Ovary (tissue), 9 donors: Measurements from ENCODE around the gene C10orf53. TPM values are rescaled to one million over a fixed set of nuclear protein-coding genes. Genes with fewer than 3 reads are reported as not detected.

Experiments used
- DNase-seq, 5 donors: peaks; one replicate each; pipeline ENCODE4 v3.0.0-alpha.2; 2019 to 2020
- H3K27ac ChIP-seq, 2 donors: fragments of 200-600 bp; one replicate each; pipeline versions ENCODE4 v1.5.1 to v1.8.0; 2019 to 2022
- H3K27me3 ChIP-seq: fragments of 200-600 bp; one replicate; pipeline ENCODE4 v1.8.0; 2022
- H3K36me3 ChIP-seq: fragments of 200-600 bp; sonication (generic); one replicate; pipeline ENCODE4 v1.5.1; 2019
- H3K4me1 ChIP-seq: one replicate; pipeline ENCODE4 v1.8.1; 2013; ENCODE audit warnings: mild to moderate bottlenecking, moderate library complexity; ENCODE audit not compliant: insufficient read depth
- H3K4me3 ChIP-seq: fragments of 200-600 bp; sonication (generic); one replicate; pipeline ENCODE4 v1.5.1; 2017
- H3K9me3 ChIP-seq, 2 donors: fragments of 200-600 bp in 1 of 2; sonication (generic) in 1 of 2; one replicate each; pipeline versions ENCODE4 v1.5.1 to v1.8.1; 2013 to 2019; ENCODE audit warnings: mild to moderate bottlenecking in 1 of 2, moderate library complexity in 1 of 2
- EP300 ChIP-seq: sonication (generic); formaldehyde crosslinking; IDR thresholded peaks from one replicate; pipeline ENCODE4 v1.6.1; 2017; ENCODE audit warnings: antibody characterized with exemption
- POLR2A ChIP-seq: fragments of 450-650 bp; IDR thresholded peaks from one replicate; pipeline ENCODE4 v1.6.1; 2017; ENCODE audit warnings: antibody characterized with exemption, mild to moderate bottlenecking, moderate library complexity
- whole genome bisulfite sequencing, 3 donors: extraction: QIAGEN DNeasy Blood & Tissue Kit in 1 of 3; methylation state at CpG; one replicate each; pipeline versions ENCODE4 v1.1.5 to v1.1.7; 2013 to 2017; 5-methylcytosine and 5-hydroxymethylcytosine counted together
- intact Hi-C, 4 donors: fragments of 100-400 bp; cut with DNase I; formaldehyde crosslinking; loops; one replicate each; pipeline versions ENCODE4 v1.11.0 to v1.15.1; 2022 to 2023
- polyA plus RNA-seq, 2 donors: library from polyadenylated mRNA; stranded (reverse); fragments of 200-250 nt in 1 of 2; fragments of 350-450 nt in 1 of 2; fragmentation: Illumina TruSeq in 1 of 2; extraction: RNeasy Lipid Tissue Mini Kit (QIAGEN cat#74804) in 1 of 2; gene quantifications; one replicate each; pipeline ENCODE4 v1.2.3, GENCODE V29; 2013 to 2014
- total RNA-seq, 7 donors: library from RNA; depleted of rRNA in 2 of 7; stranded (reverse); fragments of >200 nt in 2 of 7; fragmentation: NEBNext Ultra II Directional in 3 of 7; extraction: Animal tissue kit (Norgen Biotek cat#: 25700) in 3 of 7; gene quantifications; one replicate each; pipeline versions ENCODE4 v1.1.0 to v1.2.4, GENCODE V29; 2016 to 2023
- TF ChIP-seq, protein P1 (sequence below), 3 donors: fragments of 450-650 bp in 2 of 3; fragments of 200-600 bp in 1 of 3; IDR thresholded peaks; one replicate each; pipeline versions ENCODE4 v1.5.1 to v1.8.0; 2016 to 2022; ENCODE audit warnings: antibody characterized with exemption in 3 of 3, mild to moderate bottlenecking in 1 of 3
- donor health status: DM: no; HTN: no; CAD: no; lungs with moderate emphysema.
- donor health status: DM: no; HTN: no; CAD: no.
- donor health status: Bipolar disorder and iron deficiency.
- donor health status: DM: yes; HTN: yes; CAD: no.
- donor health status: DM: no; HTN: no; CAD: no.
- donor health status: DM: yes; HTN: yes; CAD: no.

Gene C10orf53
- total and polyA plus RNA-seq, 9 donors = not detected

DNA sequence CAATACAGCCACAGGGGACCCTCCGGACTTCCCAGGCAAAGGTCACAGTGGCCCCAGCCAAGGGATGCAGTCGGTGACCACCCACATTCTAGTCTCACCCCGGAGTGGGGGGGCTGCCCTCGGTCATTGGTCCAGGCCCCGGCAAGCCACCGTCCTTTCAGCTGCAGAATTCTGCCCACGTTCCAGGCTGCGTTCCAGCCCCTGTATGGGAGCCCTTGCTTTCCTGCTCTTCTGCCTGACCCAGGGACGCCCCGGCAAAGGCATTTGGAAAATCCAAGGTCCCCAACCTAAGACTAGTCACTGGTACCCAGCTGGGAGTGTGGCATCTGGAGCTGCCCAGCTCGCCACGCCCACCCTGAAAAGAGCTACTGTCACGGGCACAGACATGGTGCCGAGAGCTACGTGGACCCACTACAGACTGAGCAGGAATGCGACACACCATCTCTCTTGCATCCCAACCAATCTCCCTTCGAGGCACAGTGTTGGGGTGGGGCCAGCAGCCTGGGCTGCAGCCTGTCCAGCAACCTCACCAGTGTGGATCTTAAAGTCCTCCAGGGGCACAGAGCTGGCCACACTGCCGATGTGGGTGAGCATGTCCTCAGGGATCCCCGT lies 64.1 kb downstream of the C10orf53 start:
- no peak overlapping the region for H3K27ac ChIP-seq
- peak in 1 of 5 donors; percentile 17 for DNase-seq
- no peaks in the 10 kb centered on the region for H3K27me3 ChIP-seq
- intact Hi-C loops = no loop called here
- no peaks in the 10 kb centered on the region for H3K4me1 ChIP-seq
- no peaks in the 10 kb centered on the region for H3K36me3 ChIP-seq
- TF ChIP-seq, protein P1, sequence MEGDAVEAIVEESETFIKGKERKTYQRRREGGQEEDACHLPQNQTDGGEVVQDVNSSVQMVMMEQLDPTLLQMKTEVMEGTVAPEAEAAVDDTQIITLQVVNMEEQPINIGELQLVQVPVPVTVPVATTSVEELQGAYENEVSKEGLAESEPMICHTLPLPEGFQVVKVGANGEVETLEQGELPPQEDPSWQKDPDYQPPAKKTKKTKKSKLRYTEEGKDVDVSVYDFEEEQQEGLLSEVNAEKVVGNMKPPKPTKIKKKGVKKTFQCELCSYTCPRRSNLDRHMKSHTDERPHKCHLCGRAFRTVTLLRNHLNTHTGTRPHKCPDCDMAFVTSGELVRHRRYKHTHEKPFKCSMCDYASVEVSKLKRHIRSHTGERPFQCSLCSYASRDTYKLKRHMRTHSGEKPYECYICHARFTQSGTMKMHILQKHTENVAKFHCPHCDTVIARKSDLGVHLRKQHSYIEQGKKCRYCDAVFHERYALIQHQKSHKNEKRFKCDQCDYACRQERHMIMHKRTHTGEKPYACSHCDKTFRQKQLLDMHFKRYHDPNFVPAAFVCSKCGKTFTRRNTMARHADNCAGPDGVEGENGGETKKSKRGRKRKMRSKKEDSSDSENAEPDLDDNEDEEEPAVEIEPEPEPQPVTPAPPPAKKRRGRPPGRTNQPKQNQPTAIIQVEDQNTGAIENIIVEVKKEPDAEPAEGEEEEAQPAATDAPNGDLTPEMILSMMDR (IDR thresholded peaks at IDR 0.05) = no peak
- TF ChIP-seq EP300 = no peak
- no peak overlapping the region for H3K4me3 ChIP-seq
- no peaks in the 10 kb centered on the region for H3K9me3 ChIP-seq
- WGBS, 3 donors = 81 to 91% (median 89%) methylated on average over 14 to 19 of the region's 19 CpGs

DNA sequence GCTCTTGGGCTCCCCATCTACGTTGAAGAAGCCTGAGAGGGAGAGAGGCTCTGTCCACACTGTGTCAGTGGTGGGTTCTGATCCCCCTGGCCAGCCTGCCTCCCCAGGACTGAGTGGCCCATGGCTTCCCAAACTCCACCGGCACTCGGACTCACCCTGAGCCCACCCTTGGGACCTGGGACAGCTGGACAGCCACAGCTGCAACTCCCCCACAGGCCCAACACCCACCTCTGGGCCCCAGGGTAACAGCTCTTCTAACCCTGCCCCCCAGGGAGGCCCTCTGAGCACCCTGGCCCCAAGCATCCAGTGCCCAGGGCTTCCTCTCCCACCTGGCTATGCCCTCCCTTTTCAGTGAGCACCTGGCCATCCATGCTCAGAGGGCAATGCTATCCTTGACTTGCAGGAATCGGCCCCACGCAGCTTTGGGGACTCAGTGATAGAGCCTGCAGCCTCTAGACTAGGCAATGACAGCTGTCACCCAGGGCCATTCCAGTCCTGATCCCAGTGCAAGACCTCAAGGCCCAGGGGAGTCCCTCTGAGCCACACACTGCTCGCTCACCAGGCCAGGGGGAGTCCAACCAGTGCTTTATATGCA lies 64.7 kb downstream of the C10orf53 start:
- TF ChIP-seq EP300 (no peak), POLR2A (no peak)
- TF ChIP-seq, protein P1 (IDR thresholded peaks at IDR 0.05) = no peak
- intact Hi-C loops = no loop called here
- no peaks in the 10 kb centered on the region for H3K36me3 ChIP-seq
- H3K27ac ChIP-seq = no peak overlapping the region
- 89 to 94% (median 91%) methylated on average over 6 of the region's 6 CpGs for WGBS, 3 donors
- no peaks in the 10 kb centered on the region for H3K9me3 ChIP-seq
- no peak overlapping the region for H3K4me3 ChIP-seq
- H3K27me3 ChIP-seq = no peaks in the 10 kb centered on the region
- H3K4me1 ChIP-seq = no peaks in the 10 kb centered on the region
- no peak for DNase-seq

DNA sequence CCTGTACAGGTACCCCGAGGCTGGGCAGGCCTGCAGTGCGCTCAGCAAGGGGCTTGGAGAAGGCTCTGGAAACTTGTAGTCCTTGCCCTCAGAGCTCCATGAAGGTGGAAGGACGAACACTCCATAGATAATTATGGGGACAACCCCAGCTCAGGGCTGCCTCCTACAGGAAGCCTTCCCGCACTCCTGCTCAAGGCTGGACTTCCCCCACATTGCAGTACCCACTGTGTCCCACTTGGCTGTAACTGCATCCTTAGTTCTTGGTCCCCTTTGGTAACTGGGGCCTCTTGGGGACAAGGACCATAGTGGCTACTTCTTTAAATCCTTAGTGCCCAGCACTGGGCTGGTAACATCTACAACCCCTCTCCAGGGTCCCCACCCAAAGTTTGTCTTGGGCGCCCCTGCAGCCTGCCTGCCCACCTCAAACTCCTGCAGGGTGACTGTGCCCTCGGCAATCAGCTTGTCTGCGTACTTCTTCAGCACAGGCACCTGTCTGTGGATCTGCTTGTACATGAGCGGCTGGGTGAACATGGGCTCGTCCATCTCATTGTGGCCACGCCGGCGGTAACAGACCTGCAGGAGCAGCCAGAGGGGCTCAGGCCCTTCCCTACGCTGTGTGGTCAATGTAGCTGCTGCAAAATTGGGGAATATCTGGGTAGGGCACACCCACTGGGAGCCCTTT lies 65.6 kb downstream of the C10orf53 start:
- no peak for DNase-seq
- Histone ChIP-seq H3K36me3 (no peaks in the 10 kb centered on the region), H3K4me3 (no peak overlapping the region), H3K27me3 (no peaks in the 10 kb centered on the region), H3K27ac (no peak overlapping the region), H3K9me3 (no peaks in the 10 kb centered on the region), H3K4me1 (no peaks in the 10 kb centered on the region)
- no peak for TF ChIP-seq POLR2A
- intact Hi-C loops = no loop called here
- WGBS, 3 donors = 85 to 89% (median 88%) methylated on average over 13 of the region's 13 CpGs

DNA sequence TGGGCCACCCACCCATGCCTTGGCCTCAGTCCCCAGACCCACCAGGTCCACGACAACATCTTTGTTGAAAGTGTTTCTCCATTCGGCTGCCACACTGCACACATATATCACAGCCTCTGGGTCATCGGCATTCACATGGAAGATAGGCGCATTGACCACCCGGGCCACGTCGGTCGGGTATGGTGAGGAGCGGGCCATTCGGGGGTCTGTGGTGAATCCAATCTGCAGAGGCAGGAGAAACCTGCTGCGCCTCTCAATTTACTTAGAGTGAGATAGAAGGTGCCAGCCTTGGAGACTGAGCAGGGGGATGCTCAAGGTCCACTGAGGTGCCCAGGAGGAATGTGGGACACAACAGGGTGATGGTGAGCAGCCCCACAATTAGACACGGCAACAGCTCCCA lies 66.3 kb downstream of the C10orf53 start:
- H3K27ac ChIP-seq = no peak overlapping the region
- H3K4me1 ChIP-seq = no peaks in the 10 kb centered on the region
- TF ChIP-seq EP300 (no peak), POLR2A (no peak)
- TF ChIP-seq, protein P1 (IDR thresholded peaks at IDR 0.05) = no peak
- no peak overlapping the region for H3K4me3 ChIP-seq
- no peak for DNase-seq
- no peaks in the 10 kb centered on the region for H3K36me3 ChIP-seq
- H3K9me3 ChIP-seq = no peaks in the 10 kb centered on the region
- 94 to 96% (median 95%) methylated on average over 12 of the region's 12 CpGs for WGBS, 3 donors
- H3K27me3 ChIP-seq = no peaks in the 10 kb centered on the region
- intact Hi-C loops = no loop called here
